DMS153 treated with DMSO at 0.1 percent for 48 hours (cell line): ENCODE data around the gene MTG2.

Source experiments
- DNase-seq: peaks from one replicate; lab custom pipeline; 2025; ENCODE audit not compliant: unreplicated experiment; lab: John Stamatoyannopoulos, UW

The MTG2 gene

DNA sequence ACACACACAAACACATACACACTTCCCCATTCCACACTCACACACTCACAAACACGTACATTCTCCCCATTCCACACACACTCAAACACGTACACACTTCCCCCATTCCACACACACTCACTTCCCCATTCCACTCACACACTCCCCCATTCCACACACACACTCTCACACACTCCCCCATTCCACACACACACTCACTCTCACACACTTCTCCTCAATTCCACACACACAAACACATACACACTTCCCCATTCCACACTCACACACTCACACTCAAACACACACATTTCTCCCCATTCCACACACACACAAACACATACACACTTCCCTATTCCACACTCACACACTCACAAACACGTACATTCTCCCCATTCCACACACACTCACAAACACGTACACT, 46.8 kb downstream of the MTG2 start:
- DNase-seq = no peak

DNA sequence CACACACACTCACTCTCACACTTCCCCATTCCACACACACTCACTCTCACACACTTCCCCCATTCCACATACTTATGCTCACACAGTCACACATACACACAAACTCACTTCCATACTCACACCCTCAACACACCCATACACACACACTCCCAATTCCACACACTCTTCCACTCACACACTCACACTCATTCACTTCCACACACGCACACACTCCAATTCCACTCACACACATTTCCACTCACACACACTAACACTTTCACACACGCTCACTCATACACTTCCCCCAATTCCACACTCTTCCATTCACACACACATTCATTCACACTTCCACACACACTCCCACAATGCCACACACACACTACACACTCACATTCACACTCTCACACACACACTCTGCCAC, 47.4 kb downstream of the MTG2 start:
- no peak for DNase-seq

GRCh38 chr20:62230696-62231095, 47.9 kb downstream of the MTG2 start:
- DNase-seq = no peak

- DNase-seq = no peak
Measured at GRCh38 chr20:62231292-62231691, 48.5 kb downstream of the MTG2 start.

DNA sequence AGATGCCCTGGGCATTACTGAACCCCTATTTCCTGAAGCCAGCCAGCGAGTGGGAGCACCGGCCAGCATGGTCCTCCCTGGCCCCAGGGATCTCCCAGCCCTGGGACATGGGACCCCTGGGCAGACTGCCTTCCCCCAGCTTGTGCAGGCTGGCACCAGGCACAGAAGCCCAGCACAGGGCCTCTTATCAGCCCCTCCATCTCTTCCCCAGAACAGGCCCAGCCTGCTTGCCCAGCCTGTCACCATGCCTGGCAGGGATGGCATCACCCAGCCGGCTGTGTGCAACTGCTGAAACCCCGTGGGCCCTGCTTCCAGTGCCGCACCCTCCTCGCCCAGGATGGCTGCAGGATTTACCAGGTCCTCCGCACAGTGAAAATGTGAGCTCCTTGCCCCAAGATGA, 49.4 kb downstream of the MTG2 start:
- no peak for DNase-seq

GRCh38 chr20:62232770-62233645, 50.2 kb downstream of the MTG2 start:
- no peak for DNase-seq

GRCh38 chr20:62233684-62234083, 50.9 kb downstream of the MTG2 start:
- no peak for DNase-seq

GRCh38 chr20:62234339-62234738, 51.5 kb downstream of the MTG2 start:
- no peak for DNase-seq

GRCh38 chr20:62235001-62235776, 52.4 kb downstream of the MTG2 start:
- DNase-seq = no peak

DNA sequence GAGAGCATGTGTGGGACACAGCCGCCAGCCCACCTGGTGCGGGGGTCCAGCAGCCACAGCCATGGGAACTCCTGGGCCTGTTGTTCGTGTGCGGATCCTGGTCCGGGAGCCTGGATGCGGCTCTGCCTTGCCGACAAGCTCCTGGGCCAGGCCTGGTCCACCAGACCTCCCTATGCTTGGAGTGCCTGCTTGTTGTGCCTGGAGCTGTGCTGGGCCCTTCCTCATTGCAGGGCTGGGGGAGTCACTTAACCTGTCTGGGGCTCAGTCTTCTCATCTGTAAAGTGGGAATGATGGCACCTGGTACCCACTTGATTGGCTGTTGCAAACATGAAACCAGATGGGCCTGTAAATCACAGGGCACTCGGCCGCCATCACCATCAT, 52.9 kb downstream of the MTG2 start:
- DNase-seq = no peak

DNA sequence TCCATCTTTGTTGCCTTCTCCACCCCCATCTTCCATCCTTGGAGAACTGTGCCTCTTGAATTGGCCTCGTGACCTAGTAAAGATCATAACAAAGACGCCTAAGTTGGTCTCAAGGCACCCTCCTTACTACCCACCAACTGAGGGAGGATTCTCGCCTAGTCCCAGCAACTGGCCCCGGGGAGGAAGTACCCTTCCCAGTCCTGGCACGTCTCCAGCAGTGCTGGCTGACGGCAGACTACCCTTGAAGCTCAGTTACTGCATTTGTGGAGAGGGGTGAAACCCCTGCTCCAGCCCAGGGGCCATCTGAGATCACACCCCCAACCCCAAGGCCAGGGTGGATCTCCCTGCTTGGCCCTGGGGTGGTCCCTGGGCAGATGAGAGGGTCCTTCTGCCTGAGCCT, 53.4 kb downstream of the MTG2 start:
- no peak for DNase-seq

GRCh38 chr20:62236766-62237513, 54.1 kb downstream of the MTG2 start:
- no peak for DNase-seq

DNA sequence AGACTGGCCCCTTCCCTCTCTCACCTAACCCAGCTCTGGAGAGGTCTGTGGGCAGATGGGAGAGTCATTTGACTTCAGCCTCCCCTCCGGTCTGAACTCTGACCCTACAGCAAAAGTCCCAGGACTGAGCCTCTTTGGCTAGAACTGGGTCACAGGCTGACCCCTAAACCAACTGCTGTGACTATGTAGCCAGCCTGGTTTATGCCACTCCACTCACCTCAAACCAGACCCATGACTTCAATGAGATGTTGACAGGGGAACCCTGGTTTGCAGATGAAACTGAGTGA, 54.6 kb downstream of the MTG2 start:
- no peak for DNase-seq

- peak; percentile 94 for DNase-seq
Measured at GRCh38 chr20:62237801-62238568, 55.2 kb downstream of the MTG2 start, which contains the start of gene OSBPL2. OSBPL2 (plus strand) TSS chr20:62238521; CDS start chr20:62256185, 17,664 bp downstream.

GRCh38 chr20:62238569-62239277, 55.9 kb downstream of the MTG2 start:
- no peak for DNase-seq

GRCh38 chr20:62239278-62239879, 56.6 kb downstream of the MTG2 start:
- no peak for DNase-seq

GRCh38 chr20:62240020-62240685, 57.3 kb downstream of the MTG2 start:
- no peak for DNase-seq

- no peak for DNase-seq
Measured at GRCh38 chr20:62241506-62241905, 58.7 kb downstream of the MTG2 start.

GRCh38 chr20:62242176-62242575, 59.3 kb downstream of the MTG2 start:
- no peak for DNase-seq
